HG03520 (cell line): ENCODE results near the gene ARHGAP19.
"Not testable (repeated sequence)": the region's sequence is repeated elsewhere in the genome, so short reads cannot be mapped to it uniquely, and the experiment has no call there.

Experiments used
- ATAC-seq: cut with Tn5 transposase; IDR thresholded peaks from one replicate; pipeline ENCODE4 v1.9.1; 2021; ENCODE audit warnings: mild to moderate bottlenecking, moderate library complexity; ENCODE audit not compliant: unreplicated experiment

Gene ARHGAP19

DNA sequence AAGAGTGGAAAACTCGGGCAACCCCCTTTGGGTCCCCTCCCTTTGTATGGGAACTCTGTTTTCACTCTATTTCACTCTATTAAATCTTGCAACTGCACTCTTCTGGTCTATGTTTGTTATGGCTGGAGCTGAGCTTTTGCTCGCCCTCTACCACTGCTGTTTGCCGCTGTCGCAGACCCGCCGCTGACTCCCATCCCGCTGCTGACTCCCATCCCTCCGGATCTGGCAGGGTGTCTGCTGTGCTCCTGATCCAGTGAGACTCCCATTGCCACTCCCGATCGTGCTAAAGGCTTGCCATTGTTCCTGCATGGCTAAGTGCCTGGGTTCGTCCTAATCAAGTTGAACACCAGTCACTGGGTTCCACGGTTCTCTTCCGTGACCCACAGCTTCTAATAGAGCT lies 2.4 kb downstream of the ARHGAP19 start:
- ATAC-seq = not testable (repeated sequence)

DNA sequence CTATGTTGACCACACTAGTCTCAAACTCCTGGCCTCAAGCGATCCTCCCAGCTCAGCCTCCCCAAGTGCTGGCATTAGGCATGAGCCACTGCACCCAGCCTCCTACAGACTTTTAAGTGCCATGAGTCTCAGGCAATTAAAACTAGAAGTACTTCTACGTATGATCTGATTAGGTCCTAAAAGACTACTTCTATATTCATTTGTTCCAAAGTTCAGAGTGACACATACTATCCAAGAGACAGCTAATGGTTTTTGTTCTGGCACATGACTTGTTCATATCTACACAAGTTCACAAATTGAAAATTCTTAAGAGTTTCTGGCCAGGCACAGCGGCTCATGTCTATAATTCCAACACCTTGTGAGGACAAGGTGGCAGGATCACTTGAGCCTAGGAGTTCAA lies 11.7 kb downstream of the ARHGAP19 start:
- ATAC-seq = no peak

GRCh38 chr10:97279121-97279815 lies 13.2 kb downstream of the ARHGAP19 start:
- no peak for ATAC-seq

DNA sequence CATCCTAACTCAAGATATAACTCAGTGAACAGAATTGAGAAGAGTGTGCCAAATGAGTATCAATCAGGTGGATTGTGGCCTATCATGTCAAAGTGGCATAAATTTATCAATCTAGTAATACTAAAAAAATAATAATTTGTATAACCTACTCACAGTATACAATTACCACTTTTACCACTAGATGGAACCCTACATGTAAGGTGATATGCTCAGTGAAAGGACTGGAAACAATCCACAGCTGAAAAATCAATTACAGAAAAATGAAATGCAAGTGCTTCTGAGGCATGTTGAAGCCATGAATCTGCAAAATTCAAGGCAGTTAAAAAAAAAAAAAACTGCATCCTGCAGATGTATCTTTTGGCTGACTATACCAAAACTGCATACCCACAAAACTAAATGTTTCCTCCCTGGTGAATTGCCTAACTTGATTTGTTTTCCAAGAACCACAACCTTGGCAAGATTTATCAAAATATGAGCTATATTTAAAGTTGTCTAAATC lies 13.9 kb downstream of the ARHGAP19 start:
- ATAC-seq = no peak

- no peak for ATAC-seq
These were observed 14.9 kb downstream of the ARHGAP19 start for GRCh38 chr10:97277551-97277950.

DNA sequence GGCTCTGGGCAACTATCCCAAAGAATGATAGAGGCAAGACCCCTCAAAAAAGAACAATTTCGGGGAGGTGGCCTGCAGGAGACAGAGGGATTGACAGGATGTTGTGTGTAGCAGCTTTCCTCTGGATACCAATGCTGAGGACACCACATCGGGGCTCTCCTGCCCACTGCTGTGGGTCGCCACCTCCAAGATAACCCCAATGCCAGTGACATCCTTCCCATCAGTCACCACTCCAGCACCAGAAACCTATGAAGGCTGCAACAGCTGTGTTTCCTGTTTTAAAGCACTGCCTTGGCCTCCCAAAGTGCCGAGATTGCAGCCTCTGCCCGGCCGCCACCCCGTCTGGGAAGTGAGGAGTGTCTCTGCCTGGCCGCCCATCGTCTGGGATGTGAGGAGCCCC lies 17.6 kb downstream of the ARHGAP19 start:
- ATAC-seq = no peak

DNA sequence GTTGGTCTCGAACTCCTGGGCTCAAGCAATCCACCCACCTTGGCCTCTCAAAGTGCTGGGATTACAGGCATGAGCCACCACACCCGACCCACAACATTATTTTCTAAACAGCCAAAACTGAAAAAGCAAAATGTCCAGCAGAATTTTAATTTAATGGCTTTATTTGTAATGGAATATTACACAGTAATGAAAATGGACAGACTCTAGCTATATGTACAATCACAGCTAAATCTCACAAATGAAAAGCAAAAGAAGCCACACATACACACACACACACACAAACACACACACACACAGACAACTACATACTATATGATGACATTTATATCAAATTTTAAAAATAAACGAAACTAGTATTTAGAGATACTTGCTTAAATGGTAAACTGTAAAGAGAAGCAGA lies 18.7 kb downstream of the ARHGAP19 start:
- ATAC-seq = no peak

DNA sequence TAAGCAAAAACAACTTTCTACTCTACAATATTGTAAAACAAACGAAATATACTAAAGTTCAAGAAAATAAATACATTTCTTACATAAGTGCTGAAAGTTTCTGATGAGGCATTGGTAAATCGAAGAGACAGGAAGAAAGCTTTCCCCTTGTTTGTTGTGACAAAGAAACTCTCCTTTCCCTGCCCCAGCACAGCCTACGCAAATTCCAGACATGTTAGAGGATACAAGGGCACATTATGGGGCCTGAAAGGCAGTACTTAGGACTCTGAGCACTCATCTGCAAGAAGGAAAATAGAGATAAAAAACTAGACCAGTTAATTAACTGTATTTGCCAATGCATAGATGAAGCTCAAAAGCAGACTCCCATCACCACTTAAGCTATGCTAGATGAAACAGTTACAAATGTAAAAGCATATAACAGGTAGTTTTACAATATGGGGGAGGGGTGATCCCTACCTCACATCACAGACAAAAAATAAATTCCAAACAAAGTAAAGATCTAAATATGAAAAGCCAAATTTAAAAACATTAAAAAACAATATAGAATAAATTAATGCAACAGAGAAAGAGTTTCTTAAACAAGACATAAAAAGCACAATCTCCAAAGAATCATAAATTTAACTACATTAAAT lies 21.8 kb downstream of the ARHGAP19 start:
- ATAC-seq = no peak

DNA sequence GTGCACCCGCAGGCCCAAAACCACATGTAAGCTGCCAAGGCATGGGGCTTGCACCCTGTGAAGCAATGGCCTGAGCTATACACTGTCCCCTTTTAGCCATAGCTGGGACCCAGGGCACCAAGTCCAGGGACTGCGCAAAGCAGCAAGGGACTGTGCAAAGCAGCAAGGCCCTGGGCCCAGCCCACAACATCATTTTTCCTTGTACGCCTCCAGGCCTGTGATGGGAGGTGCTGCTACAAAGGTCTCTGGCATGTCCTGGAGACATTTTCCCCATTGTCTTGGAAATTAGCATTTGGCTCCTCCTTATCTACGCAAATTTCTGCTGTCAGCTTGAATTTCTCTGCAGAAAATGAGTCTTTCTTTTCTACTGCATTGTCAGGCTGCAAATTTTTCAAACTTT lies 24.8 kb downstream of the ARHGAP19 start:
- no peak for ATAC-seq

DNA sequence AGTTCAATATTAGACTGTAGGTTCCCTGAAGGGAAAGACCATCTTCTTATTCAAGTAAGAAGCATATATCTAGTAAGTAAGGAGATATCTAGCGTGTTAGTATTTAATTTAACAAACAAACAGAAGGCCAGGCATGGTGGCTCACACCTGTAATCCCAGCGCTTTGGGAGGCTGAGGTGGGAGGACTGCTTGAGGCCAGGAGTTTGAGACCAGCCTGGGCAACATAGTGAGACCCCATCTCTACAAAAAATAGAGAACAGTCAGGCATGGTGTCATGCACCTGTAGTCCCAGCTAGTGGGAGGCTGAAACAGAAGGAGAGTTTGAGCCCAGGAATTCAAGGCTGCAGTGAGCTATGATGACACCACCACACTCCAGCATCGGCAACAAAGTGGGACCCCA lies 27.3 kb downstream of the ARHGAP19 start:
- ATAC-seq = not testable (repeated sequence)

DNA sequence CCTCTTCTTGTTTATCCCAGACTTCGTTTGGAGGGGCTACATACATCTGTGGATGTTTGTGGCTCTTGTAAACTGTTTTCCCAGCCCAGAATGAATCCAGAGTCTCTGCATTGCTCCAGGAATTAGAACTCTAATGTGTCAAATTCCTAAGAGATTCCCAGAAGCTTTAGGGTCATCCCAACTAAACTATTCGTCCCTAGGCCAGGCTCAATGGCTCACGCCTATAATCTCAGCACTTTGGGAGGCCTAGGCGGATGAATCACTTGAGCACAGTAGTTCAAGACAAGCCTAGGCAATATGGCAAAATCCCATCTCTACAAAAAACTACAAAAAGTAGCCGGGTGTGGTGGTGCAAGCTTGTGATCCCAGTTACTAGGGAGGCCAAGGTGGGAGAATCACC lies 28.5 kb downstream of the ARHGAP19 start:
- ATAC-seq = no peak

- no peak for ATAC-seq
These were observed 30.8 kb downstream of the ARHGAP19 start for GRCh38 chr10:97261656-97262055.

- no peak for ATAC-seq
These were observed 31.3 kb downstream of the ARHGAP19 start for GRCh38 chr10:97261183-97261582.

GRCh38 chr10:97259119-97259518 lies 33.3 kb downstream of the ARHGAP19 start:
- ATAC-seq = no peak

DNA sequence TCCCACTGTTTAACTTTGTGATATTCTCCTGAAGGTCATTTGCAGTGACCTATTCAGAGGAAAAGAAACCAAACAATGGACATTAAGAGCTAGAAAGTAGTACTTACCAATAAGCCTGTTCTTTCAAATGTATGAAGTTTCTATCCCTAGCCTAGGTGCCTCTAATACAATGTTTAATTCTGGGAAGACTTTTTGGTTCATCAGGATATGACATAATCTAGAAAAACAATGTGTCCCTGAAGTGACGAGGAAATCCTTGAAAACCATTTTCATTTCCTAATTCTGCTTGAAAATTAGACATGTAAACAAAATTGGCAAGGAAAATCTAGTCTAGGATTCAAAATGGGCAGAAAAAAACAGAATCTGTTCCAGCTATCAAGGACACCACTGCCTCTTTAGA lies 36.1 kb downstream of the ARHGAP19 start:
- ATAC-seq = no peak

DNA sequence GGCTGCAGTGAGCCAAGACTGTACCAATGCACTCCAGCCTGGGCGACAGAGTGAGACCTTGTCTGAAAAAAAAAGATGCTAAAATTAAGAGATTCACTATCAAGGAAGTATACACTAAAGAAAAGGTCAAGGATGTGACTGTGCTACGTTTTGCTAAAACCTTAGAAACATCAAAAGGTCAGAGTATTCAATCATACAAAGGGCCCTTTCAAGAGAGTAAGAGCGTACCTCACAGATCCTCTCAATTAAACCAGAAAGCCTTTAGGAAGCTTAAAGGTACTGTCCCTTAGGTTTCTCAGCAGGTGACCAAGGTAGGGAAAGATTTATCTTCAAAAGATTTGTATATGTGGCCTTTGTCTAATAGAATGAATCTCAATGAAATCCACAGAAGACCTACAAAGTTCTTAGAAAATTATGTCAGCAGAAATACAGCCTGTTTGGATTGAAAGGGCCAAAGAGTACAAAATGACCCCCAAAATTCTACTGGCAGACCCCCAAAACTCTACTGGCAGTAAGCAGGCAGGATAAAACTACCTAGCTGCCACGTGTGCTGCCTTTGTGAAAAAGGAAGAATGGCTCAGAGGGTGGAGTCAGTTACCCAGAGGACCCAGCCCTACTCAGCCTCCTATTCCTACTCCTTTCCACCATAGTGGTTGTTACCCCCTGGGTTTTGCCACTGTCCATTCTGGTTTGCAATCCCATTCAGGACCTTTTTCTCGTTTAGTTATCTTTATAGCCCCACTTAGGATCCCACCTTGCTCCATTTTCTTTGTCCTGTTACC lies 36.7 kb downstream of the ARHGAP19 start:
- no peak for ATAC-seq

DNA sequence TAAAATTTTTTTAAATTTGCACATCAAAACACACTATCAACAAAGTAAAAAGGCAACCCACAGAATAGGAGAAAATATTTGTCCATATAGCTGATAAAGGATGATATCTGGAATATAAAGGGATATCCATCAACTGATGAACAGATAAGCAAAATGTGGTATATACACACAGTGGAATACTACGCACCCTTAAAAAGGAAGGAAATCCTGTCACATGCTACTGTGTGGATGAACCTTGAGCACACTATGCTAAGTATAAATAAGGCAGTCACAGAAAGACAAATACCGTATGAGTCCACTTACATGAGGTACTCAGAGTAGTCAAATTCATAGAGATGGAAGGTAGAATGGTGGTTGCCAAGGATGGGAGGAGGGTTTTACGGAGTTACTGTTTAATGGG lies 37.7 kb downstream of the ARHGAP19 start:
- ATAC-seq = no peak

DNA sequence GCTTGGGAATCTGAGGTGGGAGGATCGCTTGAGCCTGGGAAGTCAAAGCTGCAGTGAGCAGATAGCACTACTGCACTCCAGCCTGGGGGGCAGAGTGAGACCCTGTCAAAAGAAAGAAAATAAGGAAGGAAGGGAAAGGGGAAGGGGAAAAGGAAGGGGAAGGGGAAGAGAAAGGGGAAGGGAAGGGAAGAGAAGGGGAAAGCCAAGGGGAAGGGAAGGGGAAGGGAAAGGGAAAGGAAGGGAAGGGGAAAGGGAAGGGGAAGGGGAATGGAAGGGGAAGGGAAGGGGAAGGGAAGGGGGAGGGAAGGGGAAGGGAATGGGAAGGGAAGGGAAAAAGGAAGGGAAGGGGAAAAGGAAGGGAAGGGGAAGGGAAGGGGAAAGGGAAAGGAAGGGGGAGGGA lies 41.5 kb downstream of the ARHGAP19 start:
- ATAC-seq = no peak

- ATAC-seq = no peak
These were observed 48.6 kb downstream of the ARHGAP19 start for GRCh38 chr10:97243836-97244235.

DNA sequence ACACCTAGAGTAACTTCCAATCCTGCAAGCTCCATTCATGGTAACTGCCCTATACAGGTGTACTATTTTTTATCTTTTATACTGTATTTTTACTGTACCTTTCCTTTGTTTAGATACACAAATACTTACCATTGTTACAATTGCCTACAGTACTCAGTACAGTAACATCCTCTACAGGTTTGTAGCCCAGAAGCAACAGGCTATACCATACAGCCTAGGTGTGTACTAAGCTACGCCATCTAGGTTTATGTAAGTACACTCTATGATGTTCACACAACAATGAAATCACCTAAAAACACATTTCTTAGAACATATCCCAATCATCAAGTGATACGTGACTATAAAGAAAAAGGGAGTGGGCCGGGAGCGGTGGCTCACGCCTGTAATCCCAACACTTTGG lies 53.6 kb downstream of the ARHGAP19 start:
- ATAC-seq = no peak

- ATAC-seq = no peak
These were observed 57.1 kb downstream of the ARHGAP19 start for GRCh38 chr10:97235353-97235752.

GRCh38 chr10:97234400-97234799 lies 58.0 kb downstream of the ARHGAP19 start:
- ATAC-seq = no peak
